GM21360 (cell line): ENCODE results near the gene PI4K2A.

ENCODE experiments used
- ATAC-seq: cut with Tn5 transposase; IDR thresholded peaks from one replicate; pipeline ENCODE4 v1.9.1; 2021; ENCODE audit warnings: mild to moderate bottlenecking, moderate library complexity; ENCODE audit not compliant: unreplicated experiment

The PI4K2A gene

GRCh38 chr10:97703398-97704067 is 63.1 kb downstream of the PI4K2A start:
- ATAC-seq = no peak

GRCh38 chr10:97704341-97704740 is 63.9 kb downstream of the PI4K2A start:
- no peak for ATAC-seq

- no peak for ATAC-seq
These were observed 64.7 kb downstream of the PI4K2A start for GRCh38 chr10:97705006-97705670.

GRCh38 chr10:97707134-97707861 is 66.8 kb downstream of the PI4K2A start:
- no peak for ATAC-seq

- no peak for ATAC-seq
These were observed 67.7 kb downstream of the PI4K2A start for GRCh38 chr10:97708167-97708566.

- no peak for ATAC-seq
These were observed 68.8 kb downstream of the PI4K2A start for GRCh38 chr10:97708976-97709946.

GRCh38 chr10:97711640-97712572 is 71.4 kb downstream of the PI4K2A start:
- ATAC-seq = no peak

GRCh38 chr10:97713339-97713825 is 72.9 kb downstream of the PI4K2A start, which contains the start of gene MARVELD1:
Gene MARVELD1, plus strand, starts transcription at chr10:97713730. Its CDS starts 147 bp downstream, at chr10:97713877.
- ATAC-seq = no peak

GRCh38 chr10:97713826-97714400 is 73.4 kb downstream of the PI4K2A start:
- peak; percentile 72 for ATAC-seq

- peak; percentile 37 for ATAC-seq
These were observed 74.2 kb downstream of the PI4K2A start for GRCh38 chr10:97714401-97715258.

GRCh38 chr10:97715259-97715874 is 74.9 kb downstream of the PI4K2A start:
- no peak for ATAC-seq

GRCh38 chr10:97717627-97718026 is 77.2 kb downstream of the PI4K2A start:
- no peak for ATAC-seq

GRCh38 chr10:97718178-97718577 is 77.7 kb downstream of the PI4K2A start:
- no peak for ATAC-seq

- ATAC-seq = no peak
These were observed 78.2 kb downstream of the PI4K2A start for GRCh38 chr10:97718659-97719142.

- ATAC-seq = no peak
These were observed 79.1 kb downstream of the PI4K2A start for GRCh38 chr10:97719602-97720001.

- no peak for ATAC-seq
These were observed 81.7 kb downstream of the PI4K2A start for GRCh38 chr10:97721871-97722780.
